GM19455 (cell line): ENCODE data around the gene IBTK.
"Not testable (repeated sequence)": the region's sequence is repeated elsewhere in the genome, so short reads cannot be mapped to it uniquely, and the experiment has no call there.

Experiments used
- ATAC-seq: cut with Tn5 transposase; IDR thresholded peaks from one replicate; pipeline ENCODE4 v1.9.1; 2021; ENCODE audit not compliant: unreplicated experiment

IBTK gene

DNA sequence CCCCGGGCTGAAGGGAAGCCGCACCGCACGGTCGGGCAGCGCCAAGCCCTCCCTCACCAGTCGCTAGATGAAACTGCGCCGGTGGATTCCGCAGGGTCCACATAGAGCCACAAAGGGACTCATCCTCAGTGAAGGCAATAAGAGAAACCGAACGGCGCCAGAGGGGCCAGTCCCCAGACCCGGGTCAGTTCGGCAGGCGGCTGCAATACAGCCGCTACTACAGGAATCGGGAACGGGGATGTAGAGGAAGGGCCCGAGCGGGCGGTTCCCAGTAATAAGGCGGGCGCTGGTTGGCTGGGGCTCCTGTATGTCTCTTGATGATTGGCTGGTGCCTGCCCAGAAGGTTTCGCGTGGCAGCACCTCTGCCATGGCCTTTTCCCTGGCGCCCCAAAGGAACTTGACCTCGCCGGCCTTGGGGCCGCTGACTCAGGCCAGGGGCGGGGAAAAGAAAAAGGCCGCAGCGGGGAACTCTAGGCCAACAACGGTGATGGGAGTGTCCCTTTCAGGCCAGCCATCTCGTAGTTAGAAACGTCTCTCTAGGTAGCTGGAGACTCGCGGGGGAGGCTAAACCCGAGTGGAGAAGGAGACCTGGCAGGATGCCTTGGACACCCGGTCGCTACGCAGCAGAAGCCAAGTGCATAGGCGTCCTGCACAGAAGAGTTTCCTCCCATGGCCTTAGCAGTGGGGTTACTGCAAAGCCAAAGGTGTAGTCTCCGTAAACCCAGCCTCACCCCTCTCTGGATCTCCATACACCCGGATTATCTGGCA lies at the start of gene IBTK:
TSS of gene IBTK (minus strand) at position 240 of the 768 bp plus-strand sequence. CDS start 7,258 bp downstream, outside the sequence.
- ATAC-seq, result peak; percentile 93

- ATAC-seq, result no peak
Observed at GRCh38 chr6:82283771-82284410, 36.3 kb upstream of the IBTK start.

- not testable (repeated sequence) for ATAC-seq
Observed at GRCh38 chr6:82281550-82281949, 34.0 kb upstream of the IBTK start.

DNA sequence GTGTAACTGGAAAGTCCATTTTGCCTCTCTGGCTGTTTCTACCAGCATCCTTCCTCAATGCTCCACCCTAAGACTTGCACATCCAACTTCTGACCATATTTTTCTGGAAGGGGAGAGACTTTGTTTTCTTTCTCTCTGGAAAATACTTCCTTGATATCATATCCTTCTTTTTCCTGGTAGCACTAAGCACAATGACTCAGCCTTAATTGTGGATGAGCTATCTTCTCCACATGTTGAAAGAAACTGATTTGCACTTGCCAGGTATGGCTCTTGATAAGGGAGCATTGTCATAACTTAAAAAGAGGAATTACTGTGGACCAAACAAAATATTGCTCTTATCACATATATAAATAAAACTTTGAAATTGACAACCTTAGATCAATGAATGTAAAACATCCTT lies 30.1 kb upstream of the IBTK start:
- no peak for ATAC-seq

DNA sequence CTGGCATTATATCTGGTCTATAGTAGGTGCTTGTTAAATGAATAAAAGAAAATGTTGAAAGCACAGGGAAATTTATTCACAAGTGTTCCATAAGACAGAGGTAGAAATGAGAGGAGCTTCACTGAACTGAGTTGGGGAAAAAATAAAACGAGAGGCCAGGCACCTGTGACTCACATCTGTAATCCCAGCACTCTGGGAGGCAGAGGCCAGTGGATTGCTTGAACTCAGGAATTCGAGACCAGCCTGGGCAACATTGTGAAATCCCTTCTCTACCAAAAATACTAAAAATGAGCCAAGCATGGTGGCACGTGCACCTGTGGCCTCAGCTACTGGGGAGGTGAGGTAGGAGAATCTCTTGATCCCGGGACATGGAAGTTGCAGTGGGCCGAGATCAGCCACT lies 28.1 kb upstream of the IBTK start:
- ATAC-seq, result no peak

DNA sequence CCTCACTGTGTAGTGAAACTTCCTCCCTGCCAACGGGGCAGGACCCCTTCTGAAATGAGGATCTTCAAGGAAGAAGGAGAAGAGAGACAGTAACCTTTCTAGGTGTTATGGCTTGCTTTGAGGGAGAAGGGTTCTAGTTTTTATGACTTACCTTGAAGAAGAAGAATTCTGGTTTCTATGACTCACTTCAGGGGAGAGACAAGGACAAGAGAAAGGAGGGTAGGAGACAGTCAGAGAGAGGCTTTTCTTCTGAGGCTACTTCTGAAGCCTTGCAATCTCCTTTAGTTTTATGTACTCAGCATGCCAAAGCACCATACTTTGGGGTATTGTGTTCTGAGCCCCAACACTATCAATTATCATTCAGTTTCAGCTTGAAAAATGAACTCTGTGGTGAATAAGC lies 25.8 kb upstream of the IBTK start:
- no peak for ATAC-seq

DNA sequence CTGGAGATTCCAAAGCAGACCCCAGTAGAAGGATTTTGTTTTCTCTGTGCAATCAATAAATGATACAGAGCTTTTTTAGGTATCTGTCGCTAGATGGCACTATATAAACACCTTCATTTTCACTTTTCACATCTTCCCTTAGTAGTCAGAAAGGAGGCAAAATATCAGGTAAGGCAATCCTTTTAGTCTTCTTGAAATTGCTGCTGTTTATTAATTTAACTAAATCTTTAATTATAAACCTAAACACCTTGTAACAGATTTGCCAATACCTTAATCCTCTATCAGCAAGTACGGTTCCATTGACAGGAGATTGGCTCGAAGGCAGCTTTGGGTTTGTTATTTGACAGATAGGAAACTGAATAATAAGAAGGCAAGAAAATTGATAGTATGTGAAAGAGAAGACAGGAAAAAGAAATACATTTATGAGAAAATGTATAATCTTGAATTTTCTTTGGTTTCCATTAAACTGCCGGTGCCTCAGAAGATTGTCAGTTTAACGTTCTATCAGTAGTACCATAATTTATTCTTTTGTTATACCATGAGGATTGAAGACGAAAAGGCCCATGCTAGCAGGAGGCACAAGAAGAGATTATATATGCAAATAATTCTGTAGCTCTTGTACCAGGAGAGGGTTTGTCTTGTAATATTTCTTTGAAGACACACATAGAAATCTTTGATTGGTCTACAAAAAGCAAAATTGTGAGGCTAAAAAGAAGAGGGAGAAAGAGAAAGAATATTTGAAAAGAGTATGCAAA lies 23.5 kb upstream of the IBTK start:
- no peak for ATAC-seq

GRCh38 chr6:82268301-82268846 lies 20.8 kb upstream of the IBTK start:
- ATAC-seq, result no peak

GRCh38 chr6:82264824-82265223 lies 17.3 kb upstream of the IBTK start:
- no peak for ATAC-seq

DNA sequence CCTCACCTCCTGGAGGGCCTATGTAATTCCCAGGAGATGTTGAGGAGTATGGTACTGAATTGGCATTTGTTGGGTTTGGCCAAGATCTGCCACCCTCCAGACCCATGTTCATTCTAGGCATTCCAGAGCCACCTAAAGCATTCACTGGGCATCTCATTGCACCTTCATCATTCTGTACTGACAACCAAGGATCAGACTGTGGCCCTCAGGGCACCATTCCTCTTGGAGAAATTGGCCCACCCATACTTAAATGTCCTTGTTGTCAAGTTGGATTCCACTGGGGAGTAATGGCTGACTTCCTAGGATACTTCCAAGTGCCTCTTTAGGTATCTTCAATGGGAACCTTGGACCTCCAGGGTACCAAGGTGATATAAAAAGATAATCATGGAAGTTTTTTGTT lies 16.8 kb upstream of the IBTK start:
- ATAC-seq, result no peak

GRCh38 chr6:82263916-82264315 lies 16.4 kb upstream of the IBTK start:
- ATAC-seq, result no peak

- no peak for ATAC-seq
Observed at GRCh38 chr6:82260997-82261732, 13.6 kb upstream of the IBTK start.

GRCh38 chr6:82259389-82259788 lies 11.8 kb upstream of the IBTK start:
- no peak for ATAC-seq

- no peak for ATAC-seq
Observed at GRCh38 chr6:82257088-82257774, 9.7 kb upstream of the IBTK start.

DNA sequence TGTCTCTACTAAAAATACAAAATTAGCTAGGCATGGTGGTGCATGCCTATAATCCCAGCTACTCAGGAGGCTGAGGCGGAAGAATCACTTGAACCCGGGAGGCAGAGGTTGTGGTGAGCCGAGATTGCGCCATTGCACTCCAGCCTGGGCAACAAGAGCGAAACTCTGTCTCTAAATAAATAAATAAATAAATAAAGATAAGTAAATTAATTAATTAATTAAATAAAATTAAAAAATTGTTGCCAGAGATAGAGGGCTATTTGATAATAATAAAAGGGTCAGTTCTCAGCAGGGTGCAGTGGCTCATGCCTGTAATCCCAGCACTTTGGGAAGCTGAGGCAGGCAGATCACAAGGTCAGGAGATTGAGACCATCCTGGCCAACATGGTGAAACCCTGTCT lies 7.2 kb upstream of the IBTK start:
- not testable (repeated sequence) for ATAC-seq

GRCh38 chr6:82251942-82252341 lies 4.4 kb upstream of the IBTK start:
- ATAC-seq, result no peak

DNA sequence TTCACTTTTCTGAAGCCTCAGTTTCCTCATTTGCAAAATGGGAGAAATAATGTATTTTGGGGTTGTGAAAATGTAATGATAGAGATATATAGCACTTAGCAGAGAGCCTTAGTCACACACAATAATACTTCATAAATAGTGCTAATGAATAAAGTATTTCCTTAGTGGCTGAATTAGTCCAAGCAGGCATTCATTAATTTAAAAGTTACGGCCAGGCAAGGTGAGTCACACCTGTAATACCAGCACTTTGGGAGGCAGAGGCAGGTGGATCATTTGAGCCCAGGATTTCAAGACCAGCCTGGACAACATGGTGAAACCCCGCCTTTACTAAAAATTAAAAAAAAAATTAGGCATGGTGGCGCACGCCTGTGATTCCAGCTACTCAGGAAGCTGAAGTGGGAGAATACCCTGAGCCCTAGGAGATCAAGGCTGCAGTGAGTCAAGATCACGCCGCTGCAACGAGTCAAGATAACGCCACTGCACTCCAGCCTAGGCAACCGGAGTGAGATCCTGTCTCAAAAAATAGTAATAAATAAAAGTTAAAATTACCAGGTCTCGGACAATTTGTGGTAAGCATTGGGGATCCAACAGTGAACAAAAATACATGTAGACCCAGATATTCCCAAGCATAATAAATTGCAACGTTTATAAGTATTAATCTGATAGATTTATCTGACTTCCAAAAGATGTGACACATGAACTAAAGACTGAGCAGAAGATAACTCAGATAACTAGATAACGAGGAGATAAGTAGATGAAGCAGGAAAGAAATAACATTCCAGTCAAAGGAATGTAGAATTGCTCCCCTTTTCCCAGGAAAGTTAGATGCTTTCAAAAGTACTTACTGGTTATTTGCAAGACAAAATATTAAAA lies 2.1 kb upstream of the IBTK start:
- no peak for ATAC-seq

DNA sequence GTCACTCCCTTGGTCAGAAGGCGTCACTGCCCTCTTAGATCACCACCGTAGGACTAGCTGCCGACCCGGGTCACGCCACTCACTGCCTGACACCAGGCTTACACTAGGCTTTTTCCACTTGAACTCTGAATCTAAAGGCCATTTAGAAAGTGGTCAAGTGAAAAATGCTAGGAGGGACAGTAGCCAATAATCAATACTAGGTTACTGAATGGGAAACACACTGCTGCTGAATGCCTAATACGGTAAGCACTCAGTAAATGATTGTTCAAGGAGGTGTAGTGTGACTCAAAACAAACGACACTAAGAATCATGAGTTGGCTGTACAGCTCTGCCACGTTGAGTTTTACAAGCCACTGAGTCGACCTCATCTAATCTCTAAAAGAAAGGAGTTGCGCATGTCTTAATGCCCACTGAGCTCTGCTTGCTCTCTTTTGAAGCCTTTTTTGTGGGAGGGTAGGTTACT lies 760 bp upstream of the IBTK start:
- peak; percentile 21 for ATAC-seq

DNA sequence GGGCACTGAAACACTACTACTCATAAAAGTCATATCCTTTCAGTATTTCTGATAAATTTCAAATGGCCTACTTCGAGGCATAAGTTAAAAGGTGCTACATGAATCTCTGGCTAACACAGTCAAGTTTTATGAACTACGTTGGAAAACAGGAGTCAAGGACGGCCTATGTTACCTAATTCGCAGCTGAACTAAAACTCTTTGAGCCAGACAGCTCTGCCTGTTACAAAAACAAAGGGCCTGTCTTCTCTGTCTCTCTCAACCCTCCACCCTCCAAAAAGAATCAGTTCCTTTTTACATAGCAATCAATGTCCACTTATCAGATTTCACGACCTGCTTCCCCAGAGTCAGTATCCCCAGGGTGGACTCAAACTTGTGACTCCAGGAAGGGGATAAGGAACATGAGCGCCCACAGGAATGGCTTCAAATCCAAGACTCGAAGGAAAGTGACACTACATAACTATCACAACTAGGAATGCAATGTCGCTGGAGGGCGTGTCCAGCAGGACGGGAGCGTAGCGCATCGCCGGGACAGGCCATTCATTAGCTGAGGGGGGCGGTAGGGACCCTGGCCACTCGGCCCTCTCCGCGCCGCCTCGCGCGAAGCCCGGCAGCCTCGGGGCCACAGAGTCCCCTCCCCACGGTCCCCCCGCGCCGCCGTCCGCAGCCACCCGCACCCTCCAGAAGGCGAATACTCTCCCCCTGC lies 591 bp downstream of the IBTK start:
- ATAC-seq, result peak; percentile 49
